ENCODE results near the gene GPAM.
"Not testable (repeated sequence)": the region's sequence is repeated elsewhere in the genome, so short reads cannot be mapped to it uniquely, and the experiment has no call there.

The GPAM gene

DNA sequence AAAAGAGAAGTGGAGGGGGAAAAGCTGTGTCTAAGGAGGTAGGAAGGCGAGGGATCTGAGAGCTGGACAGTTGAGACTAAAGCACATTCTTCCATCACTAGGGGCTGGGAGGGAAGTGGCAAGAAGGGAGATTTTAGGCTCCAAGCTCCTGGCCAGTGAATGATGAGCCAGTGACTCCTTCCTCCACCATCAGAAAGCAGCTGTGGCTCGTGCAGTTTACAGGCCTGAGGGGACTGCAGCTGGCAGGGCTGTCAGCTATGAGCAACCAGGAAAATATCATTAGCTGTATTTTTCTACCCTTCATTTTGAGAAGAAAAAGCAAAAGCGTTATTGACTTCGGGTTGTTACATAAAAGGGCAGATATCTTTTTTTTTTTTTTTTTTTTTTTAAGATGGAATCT is 60.7 kb downstream of the GPAM start:
- Histone ChIP-seq H3K9ac (ENCODE audit: low read length) (no peak overlapping the region), H3K27me3 (ENCODE audit: control insufficient read depth, insufficient read depth, low read length) (no peaks in the 10 kb centered on the region), H3K36me3 (ENCODE audit: control insufficient read depth, low read depth, low read length) (no peaks in the 10 kb centered on the region), H3K27ac (ENCODE audit: low read length) (no peak overlapping the region), H3K4me3 (ENCODE audit: low read length) (no peak overlapping the region), H3K4me1 (ENCODE audit: control insufficient read depth, low read depth, low read length) (peaks cover 6% of the 10 kb centered on the region), H3K9me3 (ENCODE audit: control insufficient read depth, low read depth, low read length) (no peaks in the 10 kb centered on the region)

DNA sequence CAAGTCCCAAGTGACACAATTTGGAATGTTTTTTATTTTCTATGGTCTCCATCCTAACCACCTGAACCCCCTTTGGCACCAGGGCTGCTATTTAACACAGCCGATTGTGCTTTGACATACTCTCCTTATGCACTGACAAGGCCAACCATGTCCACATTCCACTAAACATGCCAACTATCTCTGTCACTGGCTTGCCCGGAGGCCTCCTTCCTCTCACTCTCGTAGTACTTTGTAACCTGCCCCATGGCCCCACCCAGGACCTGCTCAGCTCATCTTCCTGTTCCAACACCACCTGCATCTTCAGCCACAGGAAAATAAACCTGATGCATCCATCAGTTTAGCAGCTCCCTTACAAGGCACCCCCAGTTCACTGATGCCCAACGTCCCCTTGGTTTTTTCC is 63.1 kb downstream of the GPAM start:
- H3K27me3 ChIP-seq (ENCODE audit: control insufficient read depth, insufficient read depth, low read length): no peaks in the 10 kb centered on the region
- no peaks in the 10 kb centered on the region for H3K36me3 ChIP-seq (ENCODE audit: control insufficient read depth, low read depth, low read length)
- H3K4me1 ChIP-seq (ENCODE audit: control insufficient read depth, low read depth, low read length): peaks cover 6% of the 10 kb centered on the region
- no peak overlapping the region for H3K27ac ChIP-seq (ENCODE audit: low read length)
- H3K4me3 ChIP-seq (ENCODE audit: low read length): no peak overlapping the region
- H3K9me3 ChIP-seq (ENCODE audit: control insufficient read depth, low read depth, low read length): no peaks in the 10 kb centered on the region
- H3K9ac ChIP-seq (ENCODE audit: low read length): no peak overlapping the region

DNA sequence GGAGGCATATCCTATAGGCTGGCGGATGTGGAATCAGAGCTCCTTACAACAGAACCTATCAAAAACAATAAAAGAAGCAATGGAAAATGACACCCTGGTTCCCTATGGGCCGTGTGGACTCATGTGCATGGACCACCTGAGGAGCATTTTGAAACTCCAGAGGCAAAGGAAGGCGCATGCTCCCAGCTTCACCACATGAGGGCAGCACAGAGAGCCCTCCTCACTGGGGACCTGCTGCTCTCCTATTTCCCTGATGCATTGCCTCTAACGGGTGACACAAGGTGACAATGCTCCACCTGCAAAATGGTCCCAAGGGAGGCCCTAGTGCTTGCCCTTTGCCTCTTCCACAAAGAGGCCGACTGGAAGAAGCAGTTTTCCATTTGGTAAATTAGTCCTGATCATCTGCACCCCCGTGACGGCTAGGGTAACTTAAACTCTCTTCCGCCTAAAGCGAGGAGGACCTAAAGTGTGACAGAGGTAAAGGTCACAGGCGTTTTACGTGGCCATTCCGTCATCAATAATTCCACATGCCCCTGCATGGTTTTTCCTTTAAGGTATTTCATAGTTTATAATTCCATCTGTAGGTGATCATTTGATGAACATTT is 67.7 kb downstream of the GPAM start:
- no peak overlapping the region for H3K27ac ChIP-seq (ENCODE audit: low read length)
- peaks cover 6% of the 10 kb centered on the region for H3K4me1 ChIP-seq (ENCODE audit: control insufficient read depth, low read depth, low read length)
- H3K27me3 ChIP-seq (ENCODE audit: control insufficient read depth, insufficient read depth, low read length): no peaks in the 10 kb centered on the region
- no peak overlapping the region for H3K4me3 ChIP-seq (ENCODE audit: low read length)
- H3K9me3 ChIP-seq (ENCODE audit: control insufficient read depth, low read depth, low read length): no peaks in the 10 kb centered on the region
- no peaks in the 10 kb centered on the region for H3K36me3 ChIP-seq (ENCODE audit: control insufficient read depth, low read depth, low read length)
- H3K9ac ChIP-seq (ENCODE audit: low read length): no peak overlapping the region

DNA sequence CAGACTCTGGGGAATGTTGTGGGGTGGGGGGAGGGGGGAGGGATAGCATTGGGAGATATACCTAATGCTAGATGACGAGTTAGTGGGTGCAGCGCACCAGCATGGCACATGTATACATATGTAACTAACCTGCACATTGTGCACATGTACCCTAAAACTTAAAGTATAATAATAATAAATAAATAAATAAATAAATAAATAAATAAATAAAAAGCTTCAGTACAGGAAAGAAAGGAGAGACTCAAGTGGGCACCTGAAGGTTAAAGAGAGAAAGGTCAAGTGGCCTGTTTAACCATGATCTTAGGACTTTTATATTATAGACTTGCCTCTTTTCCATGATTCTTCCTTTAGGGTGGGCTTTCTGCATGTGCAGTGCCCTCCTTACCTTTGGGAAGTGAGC is 73.8 kb downstream of the GPAM start:
- H3K9ac ChIP-seq (ENCODE audit: low read length); H3K27me3 ChIP-seq (ENCODE audit: control insufficient read depth, insufficient read depth, low read length); H3K4me3 ChIP-seq (ENCODE audit: low read length); H3K27ac ChIP-seq (ENCODE audit: low read length); H3K36me3 ChIP-seq (ENCODE audit: control insufficient read depth, low read depth, low read length); H3K4me1 ChIP-seq (ENCODE audit: control insufficient read depth, low read depth, low read length); H3K9me3 ChIP-seq (ENCODE audit: control insufficient read depth, low read depth, low read length): not testable (repeated sequence)
